HepG2 (cell line): ENCODE results near the gene CEACAM18. TPM values are rescaled to one million over a fixed set of nuclear protein-coding genes. Genes with fewer than 3 reads are reported as not detected.

Experiments
- ATAC-seq: fragments of 200-7000 bp; cut with Tn5 transposase; 3 replicates; pipeline ENCODE4 v1.9.1; 2020; ENCODE audit warnings: mild to moderate bottlenecking, moderate library complexity
- BruUV-seq: library from RNA; stranded (reverse); fragments of 400-500 nt; replicated peaks from 2 replicates; lab custom pipeline; 2021; lab: Mats Ljungman, UMichigan
- CTCF ChIA-PET: fragments of 300-600 bp; formaldehyde crosslinking; extraction: SDS; loops from one replicate; lab custom pipeline; 2021; ENCODE audit warnings: low total read pairs, inconsistent platforms, low intra/inter-chr PET ratio; lab: Yijun Ruan, JAX
- POLR2A ChIA-PET: fragments of 350-600 bp; sonication (Branson Sonifier 250); formaldehyde crosslinking; loops from one replicate; lab custom pipeline; 2020; ENCODE audit warnings: antibody characterized with exemption, inconsistent platforms; lab: Yijun Ruan, JAX
- DNase-seq: peaks from one replicate; pipeline ENCODE4 v3.0.0-alpha.2; 2015; ENCODE audit warnings: low spot score
- FAIRE-seq: peaks from 3 replicates; lab custom pipeline; 2011; peaks lifted over from hg19 to GRCh38; lab: Jason Lieb, UNC
- H2AFZ ChIP-seq: one replicate; pipeline ENCODE4 v1.6.1; 2011; ENCODE audit warnings: low read length, inconsistent platforms
- H3K27ac ChIP-seq: fragments of 300-600 bp; 3 replicates; pipeline ENCODE4 v1.8.0; 2011; ENCODE audit warnings: mixed run types, mild to moderate bottlenecking, mixed read lengths, low read length, inconsistent platforms; ENCODE audit not compliant: insufficient read depth; ENCODE audit errors: extremely low read length
- H3K27me3 ChIP-seq, 2 experiments: fragments of 200-600 bp in 1 of 2; 2 replicates in 1 of 2; 3 replicates in 1 of 2; pipeline versions ENCODE4 v1.6.0 to v1.8.0; 2011; ENCODE audit warnings: low read length in 2 of 2, mild to moderate bottlenecking in 2 of 2, moderate library complexity in 2 of 2, inconsistent platforms in 1 of 2; ENCODE audit not compliant: insufficient read depth in 2 of 2, control insufficient read depth in 1 of 2
- H3K36me3 ChIP-seq, 2 experiments: fragments of 200-600 bp in 1 of 2; replicated peaks in 1 of 2; 2 replicates in 1 of 2; 3 replicates in 1 of 2; pipeline versions ENCODE4 v1.5.1 to v1.8.0; 2011; ENCODE audit warnings: low read length in 2 of 2, inconsistent platforms in 1 of 2; ENCODE audit not compliant: insufficient read depth in 2 of 2, control insufficient read depth in 1 of 2
- H3K4me1 ChIP-seq: 2 replicates; pipeline ENCODE4 v1.5.1; 2012; ENCODE audit warnings: low read length, inconsistent platforms; ENCODE audit not compliant: insufficient read depth
- H3K4me2 ChIP-seq: 2 replicates; pipeline ENCODE4 v1.6.0; 2011; ENCODE audit warnings: low read depth, low read length, inconsistent platforms
- H3K4me3 ChIP-seq, 3 experiments: fragments of 200-600 bp in 1 of 3; sonication (generic), shearing (Covaris generic) in 1 of 3; replicated peaks in 1 of 3; 2 replicates each; pipeline ENCODE4 v1.5.1; 2011 to 2016; ENCODE audit warnings: low read length in 3 of 3, inconsistent platforms in 2 of 3, low read depth in 2 of 3, mild to moderate bottlenecking in 2 of 3, control low read depth in 1 of 3, mixed read lengths in 1 of 3; ENCODE audit not compliant: insufficient read depth in 1 of 3
- H3K79me2 ChIP-seq: one replicate; pipeline ENCODE4 v1.6.1; 2011; ENCODE audit warnings: low read length, inconsistent platforms; ENCODE audit not compliant: insufficient read depth
- H3K9ac ChIP-seq: 2 replicates; pipeline ENCODE4 v1.6.0; 2011; ENCODE audit warnings: mild to moderate bottlenecking, low read depth, low read length, inconsistent platforms; ENCODE audit not compliant: insufficient read depth
- H3K9me3 ChIP-seq: 2 replicates; pipeline ENCODE4 v1.5.1; 2012; ENCODE audit warnings: mild to moderate bottlenecking, low read length
- H4K20me1 ChIP-seq: 2 replicates; pipeline ENCODE4 v1.6.0; 2011; ENCODE audit warnings: inconsistent platforms, mild to moderate bottlenecking, low read length, moderate library complexity; ENCODE audit not compliant: insufficient read depth
- HNF4A ChIP-seq: sonication (generic); formaldehyde crosslinking; IDR thresholded peaks from 2 replicates; pipeline ENCODE4 v1.4.0; 2020; ENCODE audit warnings: missing genetic modification reagents
- PHB2 ChIP-seq: fragments of 450-650 bp; IDR thresholded peaks from 2 replicates; pipeline ENCODE4 v1.6.1; 2018; ENCODE audit not compliant: partially characterized antibody
- WGBS: methylation state at CpG from one replicate; pipeline ENCODE4 v1.1.6; 2017; ENCODE audit warnings: low lambda C conversion rate; 5-methylcytosine and 5-hydroxymethylcytosine counted together
- in situ Hi-C: cut with HindIII; loops from 2 replicates; pipeline ENCODE4 v1.10.0; 2017; ENCODE audit warnings: low pct_unique_long_range_greater_than_20kb; ENCODE audit not compliant: extremely low pct_ligation_motif_present
- intact Hi-C: fragments of 100-400 bp; cut with micrococcal nuclease; formaldehyde crosslinking; loops from one replicate; pipeline ENCODE4 v1.10.0; 2022; ENCODE audit not compliant: unreplicated experiment
- polyA plus RNA-seq, 8 experiments: library from polyadenylated mRNA; depleted of rRNA in 3 of 8; stranded (reverse) in 7 of 8; unstranded in 1 of 8; fragments of >200 nt; fragmentation: Illumina TruSeq in 4 of 8; extraction: Trizol in 4 of 8; gene quantifications; 2 replicates each; pipeline versions ENCODE4 v1.2.1 to v1.2.3, GENCODE V29; 2011 to 2016; ENCODE audit warnings: low read depth in 4 of 8, missing spikeins in 1 of 8, mixed read lengths in 1 of 8; ENCODE audit not compliant: insufficient read depth in 1 of 8
- total RNA-seq, 5 experiments: library from RNA; depleted of rRNA; stranded (reverse); fragments of >200 nt; fragmentation: Illumina TruSeq; extraction: Trizol; gene quantifications; 2 replicates each; pipeline ENCODE4 v1.2.3, GENCODE V29; 2016; ENCODE audit warnings: low read depth in 1 of 5
- TF ChIP-seq, protein P1 (sequence below): sonication (generic); formaldehyde crosslinking; IDR thresholded peaks from one replicate; pipeline ENCODE4 v1.5.1; 2020; ENCODE audit warnings: mild to moderate bottlenecking, missing genetic modification reagents; ENCODE audit errors: not compliant biosample characterization

The CEACAM18 gene
- total and polyA plus RNA-seq, 2 of the 13 experiments (the other 11 are each of a cell fraction or from before 2014, with no cell fraction given), result not detected

DNA sequence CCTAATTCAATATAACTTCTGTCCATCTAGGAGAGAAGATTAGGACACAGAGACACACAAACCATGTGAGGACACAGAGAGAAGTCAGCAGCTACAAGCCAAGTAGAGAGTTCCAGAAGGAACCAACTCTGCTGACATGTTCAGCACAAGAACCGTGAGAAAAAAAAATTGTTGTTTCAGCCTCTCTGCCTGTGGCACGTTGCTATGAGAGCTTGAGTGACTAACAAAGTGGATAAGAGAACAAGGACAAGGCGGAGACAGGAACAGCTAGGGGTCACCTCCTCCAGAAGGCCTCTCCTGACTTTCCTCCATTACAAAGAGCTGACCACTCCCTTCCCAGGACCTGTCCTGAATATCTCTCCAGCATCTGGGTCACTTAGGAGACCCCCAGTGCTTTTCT lies 28.9 kb downstream of the CEACAM18 start (continued):
- TF ChIP-seq, protein P1, sequence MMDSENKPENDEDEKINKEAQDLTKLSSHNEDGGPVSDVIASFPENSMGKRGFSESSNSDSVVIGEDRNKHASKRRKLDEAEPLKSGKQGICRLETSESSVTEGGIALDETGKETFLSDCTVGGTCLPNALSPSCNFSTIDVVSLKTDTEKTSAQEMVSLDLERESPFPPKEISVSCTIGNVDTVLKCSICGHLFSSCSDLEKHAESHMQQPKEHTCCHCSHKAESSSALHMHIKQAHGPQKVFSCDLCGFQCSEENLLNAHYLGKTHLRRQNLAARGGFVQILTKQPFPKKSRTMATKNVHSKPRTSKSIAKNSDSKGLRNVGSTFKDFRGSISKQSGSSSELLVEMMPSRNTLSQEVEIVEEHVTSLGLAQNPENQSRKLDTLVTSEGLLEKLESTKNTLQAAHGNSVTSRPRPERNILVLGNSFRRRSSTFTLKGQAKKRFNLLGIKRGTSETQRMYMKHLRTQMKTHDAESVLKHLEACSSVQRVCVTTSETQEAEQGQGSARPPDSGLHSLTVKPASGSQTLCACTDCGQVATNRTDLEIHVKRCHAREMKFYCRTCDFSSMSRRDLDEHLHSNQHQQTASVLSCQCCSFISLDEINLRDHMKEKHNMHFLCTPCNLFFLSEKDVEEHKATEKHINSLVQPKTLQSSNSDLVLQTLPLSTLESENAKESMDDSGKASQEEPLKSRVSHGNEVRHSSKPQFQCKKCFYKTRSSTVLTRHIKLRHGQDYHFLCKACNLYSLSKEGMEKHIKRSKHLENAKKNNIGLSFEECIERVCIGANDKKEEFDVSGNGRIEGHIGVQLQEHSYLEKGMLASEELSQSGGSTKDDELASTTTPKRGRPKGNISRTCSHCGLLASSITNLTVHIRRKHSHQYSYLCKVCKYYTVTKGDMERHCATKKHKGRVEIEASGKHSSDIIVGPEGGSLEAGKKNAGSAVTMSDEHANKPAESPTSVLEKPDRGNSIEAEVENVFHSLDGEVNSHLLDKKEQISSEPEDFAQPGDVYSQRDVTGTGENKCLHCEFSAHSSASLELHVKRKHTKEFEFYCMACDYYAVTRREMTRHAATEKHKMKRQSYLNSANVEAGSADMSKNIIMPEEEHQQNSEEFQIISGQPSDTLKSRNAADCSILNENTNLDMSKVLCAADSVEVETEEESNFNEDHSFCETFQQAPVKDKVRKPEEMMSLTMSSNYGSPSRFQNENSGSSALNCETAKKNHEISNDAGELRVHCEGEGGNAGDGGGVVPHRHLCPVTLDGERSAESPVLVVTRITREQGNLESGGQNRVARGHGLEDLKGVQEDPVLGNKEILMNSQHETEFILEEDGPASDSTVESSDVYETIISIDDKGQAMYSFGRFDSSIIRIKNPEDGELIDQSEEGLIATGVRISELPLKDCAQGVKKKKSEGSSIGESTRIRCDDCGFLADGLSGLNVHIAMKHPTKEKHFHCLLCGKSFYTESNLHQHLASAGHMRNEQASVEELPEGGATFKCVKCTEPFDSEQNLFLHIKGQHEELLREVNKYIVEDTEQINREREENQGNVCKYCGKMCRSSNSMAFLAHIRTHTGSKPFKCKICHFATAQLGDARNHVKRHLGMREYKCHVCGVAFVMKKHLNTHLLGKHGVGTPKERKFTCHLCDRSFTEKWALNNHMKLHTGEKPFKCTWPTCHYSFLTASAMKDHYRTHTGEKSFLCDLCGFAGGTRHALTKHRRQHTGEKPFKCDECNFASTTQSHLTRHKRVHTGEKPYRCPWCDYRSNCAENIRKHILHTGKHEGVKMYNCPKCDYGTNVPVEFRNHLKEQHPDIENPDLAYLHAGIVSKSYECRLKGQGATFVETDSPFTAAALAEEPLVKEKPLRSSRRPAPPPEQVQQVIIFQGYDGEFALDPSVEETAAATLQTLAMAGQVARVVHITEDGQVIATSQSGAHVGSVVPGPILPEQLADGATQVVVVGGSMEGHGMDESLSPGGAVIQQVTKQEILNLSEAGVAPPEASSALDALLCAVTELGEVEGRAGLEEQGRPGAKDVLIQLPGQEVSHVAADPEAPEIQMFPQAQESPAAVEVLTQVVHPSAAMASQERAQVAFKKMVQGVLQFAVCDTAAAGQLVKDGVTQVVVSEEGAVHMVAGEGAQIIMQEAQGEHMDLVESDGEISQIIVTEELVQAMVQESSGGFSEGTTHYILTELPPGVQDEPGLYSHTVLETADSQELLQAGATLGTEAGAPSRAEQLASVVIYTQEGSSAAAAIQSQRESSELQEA (CRISPR knock-in tag), result no peak

DNA sequence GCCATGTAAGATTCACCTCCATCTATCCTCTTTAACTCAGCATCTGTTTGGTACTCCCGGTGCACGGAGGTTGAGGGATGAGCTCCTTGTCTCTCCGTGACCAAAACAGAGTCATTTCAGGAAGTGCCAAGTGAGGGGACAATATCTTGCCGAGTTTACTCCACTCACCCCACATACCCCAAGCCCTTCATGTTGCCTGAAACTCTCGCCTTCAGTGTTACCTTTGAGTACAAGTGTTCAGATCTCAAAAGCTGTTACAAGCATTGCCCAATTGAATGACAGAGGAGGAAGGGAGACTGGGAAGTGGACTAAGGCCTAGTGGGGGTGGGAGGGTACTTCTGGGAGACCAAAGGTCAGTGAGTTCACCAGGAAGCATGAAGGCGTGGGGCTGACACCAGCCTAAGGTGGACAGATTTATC lies 29.3 kb downstream of the CEACAM18 start:
- FAIRE-seq (no peak), ATAC-seq (no peak), DNase-seq (no peak)
- Histone ChIP-seq H3K27ac (no peak overlapping the region), H3K9ac (no peak overlapping the region), H3K4me3 (no peak overlapping the region), H3K4me1 (no peaks in the 10 kb centered on the region), H2AFZ (no peak overlapping the region), H3K27me3 (no peaks in the 10 kb centered on the region; a peak in 1 of 5 replicates), H3K9me3 (no peaks in the 10 kb centered on the region), H3K4me2 (no peak overlapping the region), H3K36me3 (no peaks in the 10 kb centered on the region), H4K20me1 (no peaks in the 10 kb centered on the region), H3K79me2 (no peaks in the 10 kb centered on the region)
- BruUV-seq, result no TSS peak
- TF ChIP-seq HNF4A (CRISPR knock-in tag) (peak; percentile 24; the same call in 1 of the 2 replicates), PHB2 (no peak)
- WGBS, result 15% methylated on average over 6 of the region's 6 CpGs
- ChIA-PET POLR2A (no interaction called here), CTCF (no interaction called here)
- intact Hi-C loops, result no loop called here
- in situ Hi-C loops, result no loop called here
